GM21390 (cell line): ENCODE data around the gene DIP2C.

Source experiments
- ATAC-seq: cut with Tn5 transposase; IDR thresholded peaks from one replicate; pipeline ENCODE4 v1.9.1; 2021; ENCODE audit not compliant: unreplicated experiment

DIP2C gene

DNA sequence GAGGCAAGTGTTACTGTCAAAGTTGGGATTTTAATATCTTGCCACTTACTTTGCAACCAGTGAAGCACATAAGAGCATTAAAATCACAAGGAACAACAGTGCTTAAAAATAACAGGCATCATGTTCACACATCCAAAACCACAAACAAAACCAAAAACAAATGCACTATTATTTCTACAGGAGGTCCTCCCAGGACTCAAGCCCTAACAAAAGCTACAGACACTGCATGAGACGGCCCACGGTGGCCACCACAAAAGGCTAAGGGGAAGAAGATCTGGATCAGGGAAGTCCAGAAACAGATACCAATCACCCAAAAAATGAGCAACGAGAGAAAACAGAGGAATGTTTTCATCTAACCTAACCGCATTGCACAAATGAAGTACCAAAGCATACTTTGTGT, 395.8 kb downstream of the DIP2C start:
- no peak for ATAC-seq

DNA sequence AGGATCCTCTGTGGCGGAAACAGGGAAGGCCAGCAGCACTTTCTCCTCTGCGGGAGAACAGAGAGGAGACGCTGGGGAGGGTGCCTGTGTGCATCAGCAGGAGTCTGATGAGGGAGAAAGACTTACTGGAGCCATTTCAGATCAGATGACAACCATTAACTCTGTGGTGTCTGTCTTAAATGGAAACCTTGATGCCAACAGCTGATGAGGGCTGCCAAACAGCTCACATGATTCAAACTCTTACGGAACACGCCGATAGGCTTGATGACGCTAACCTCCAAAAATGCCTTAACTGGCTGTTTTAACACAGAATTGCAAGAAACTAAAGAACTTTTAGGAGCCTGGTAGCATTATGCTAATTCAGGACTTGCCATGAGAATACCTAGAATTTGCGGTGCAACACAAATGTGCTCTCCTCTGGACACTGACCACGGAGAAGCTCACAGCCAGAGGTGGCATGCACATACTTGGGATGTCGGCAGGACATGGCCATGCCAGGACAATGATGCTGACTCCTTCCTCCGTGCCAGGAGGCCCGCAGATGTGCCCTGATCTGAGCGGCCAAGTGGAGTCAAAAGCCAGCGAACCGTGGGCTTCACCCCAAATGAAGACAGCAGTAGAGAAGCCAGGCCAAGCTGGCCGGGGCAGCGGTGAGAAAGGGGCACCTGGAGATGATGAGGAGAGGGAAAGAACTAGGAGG, 399.3 kb downstream of the DIP2C start:
- ATAC-seq: no peak

DNA sequence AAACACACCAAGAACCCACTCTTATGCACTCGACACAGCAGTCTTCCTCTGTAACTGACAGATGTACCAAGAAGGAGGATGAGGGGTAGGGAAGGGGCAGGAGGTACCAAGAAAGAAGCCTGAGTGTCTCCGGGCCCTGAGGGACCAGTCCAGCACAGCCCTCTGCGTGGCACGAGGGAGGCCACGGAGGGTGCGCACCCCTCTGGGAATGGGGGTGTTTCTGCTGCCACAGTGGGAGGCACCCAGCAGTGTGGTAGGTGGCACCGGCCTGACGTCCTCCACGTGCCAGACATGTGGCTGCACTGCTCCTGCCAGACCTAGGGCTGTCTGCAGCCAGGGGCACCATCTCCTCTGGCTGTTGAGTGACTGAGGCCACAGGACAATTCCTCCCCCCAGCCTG, 399.9 kb downstream of the DIP2C start:
- no peak for ATAC-seq

DNA sequence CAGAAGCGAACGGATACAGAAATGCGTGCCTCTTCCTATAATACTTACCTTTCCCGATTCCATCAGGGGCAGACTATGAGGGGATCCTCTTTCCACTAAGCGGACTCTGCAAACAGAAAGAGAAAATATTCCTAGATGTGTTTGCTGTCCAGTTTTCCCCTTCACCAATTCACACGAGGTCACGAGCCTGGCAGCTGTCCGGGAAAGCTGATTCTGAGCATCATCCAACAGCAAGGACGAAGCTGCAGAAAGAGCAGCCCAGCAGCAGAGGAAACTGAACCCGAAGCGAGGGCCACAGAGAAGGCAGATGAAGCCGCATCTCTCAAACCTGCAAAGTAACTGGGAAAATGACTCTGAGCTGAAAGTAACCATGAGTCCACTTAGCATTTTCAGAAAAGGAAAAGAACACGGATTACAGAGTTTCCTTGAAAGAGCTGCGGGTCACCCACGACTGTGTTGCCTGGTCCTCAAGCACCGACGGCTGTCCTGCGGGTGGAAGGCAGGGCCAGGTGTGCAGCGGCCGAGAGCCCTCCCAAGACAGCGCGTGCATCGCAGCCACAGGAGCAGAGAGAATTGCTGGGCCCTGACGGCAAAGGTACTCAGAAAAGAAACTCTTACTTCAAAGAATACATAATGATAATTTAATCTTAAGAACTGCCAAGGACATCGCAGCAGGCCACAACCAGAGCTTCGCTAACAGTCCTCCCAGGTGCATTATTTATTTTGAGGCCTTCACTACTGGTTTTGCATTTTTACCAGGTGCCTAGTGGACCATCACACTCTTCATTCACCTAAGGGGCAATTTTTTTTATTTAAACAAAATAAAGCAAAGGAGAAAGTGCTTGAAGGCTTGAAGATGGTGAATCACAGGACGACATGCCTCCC, 400.9 kb downstream of the DIP2C start:
- ATAC-seq: no peak

DNA sequence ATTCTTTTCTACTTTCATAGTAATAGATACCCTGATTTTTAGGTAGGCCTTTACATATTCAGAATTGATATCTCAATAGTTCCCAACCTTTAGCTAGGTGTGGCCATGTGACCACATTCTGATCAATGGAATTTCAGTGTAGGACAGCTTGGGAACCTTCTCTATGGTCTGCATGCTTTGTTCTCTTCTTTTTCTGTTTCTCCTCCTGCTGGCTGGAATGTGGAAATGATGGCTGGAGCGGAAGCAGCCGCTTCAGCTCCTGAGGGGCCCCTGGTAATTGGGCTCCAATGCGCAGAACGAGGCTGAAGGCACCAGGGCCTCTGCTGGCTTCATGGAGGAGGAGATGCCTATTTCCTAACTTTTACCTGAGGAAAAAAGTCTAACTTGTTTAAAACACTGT, 401.7 kb downstream of the DIP2C start:
- ATAC-seq: no peak

DNA sequence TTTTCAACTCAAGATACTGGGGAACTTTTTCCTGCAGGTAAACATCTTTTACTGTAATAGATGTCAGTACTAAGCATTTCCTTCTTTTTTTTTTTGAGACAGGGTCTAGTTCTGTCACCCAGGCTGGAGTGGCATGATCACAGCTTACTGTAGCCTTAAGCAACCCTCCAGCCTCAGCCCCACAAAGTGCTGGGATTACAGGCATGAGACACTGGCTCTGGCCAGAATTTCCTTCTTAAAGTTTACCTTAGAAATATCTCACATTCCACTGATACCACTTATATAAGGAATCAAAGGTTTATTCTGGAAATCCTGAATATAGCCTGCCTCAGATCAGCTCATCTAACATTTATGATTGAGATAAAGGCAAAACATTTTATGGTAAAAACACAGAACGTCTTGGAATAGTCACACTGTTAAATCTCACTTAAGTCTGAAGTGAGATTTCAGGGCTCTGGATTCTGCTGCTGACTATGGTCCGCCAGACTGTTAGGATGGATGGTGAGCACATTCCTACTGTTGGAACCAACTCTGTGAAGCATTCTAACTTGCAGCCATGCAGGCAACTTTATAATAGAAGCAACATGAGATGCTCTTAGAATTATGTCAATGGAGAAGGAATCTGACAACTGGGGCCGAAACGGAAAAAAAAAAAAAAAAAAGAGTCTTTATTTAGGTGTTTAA, 402.3 kb downstream of the DIP2C start:
- ATAC-seq: no peak

DNA sequence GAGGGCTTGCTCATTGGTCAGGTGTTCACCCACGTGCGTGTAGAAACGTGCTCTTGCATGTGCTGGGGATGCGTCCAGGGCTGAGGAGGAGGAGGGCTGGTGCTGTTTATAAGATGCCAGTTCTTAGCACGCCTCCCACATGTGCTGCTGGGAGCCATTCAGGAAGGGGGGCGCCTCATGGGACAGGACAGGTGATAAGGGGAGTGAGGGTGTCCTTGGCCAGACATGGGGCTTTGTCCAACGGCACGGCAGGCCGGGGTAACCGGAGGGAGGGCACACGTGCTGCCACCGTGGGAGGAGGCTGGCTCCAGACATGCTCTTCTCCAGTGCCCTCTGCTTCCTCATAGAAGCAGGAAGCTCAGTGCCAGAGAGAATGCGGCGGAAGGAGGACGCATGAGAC, 404.3 kb downstream of the DIP2C start:
- ATAC-seq: no peak

DNA sequence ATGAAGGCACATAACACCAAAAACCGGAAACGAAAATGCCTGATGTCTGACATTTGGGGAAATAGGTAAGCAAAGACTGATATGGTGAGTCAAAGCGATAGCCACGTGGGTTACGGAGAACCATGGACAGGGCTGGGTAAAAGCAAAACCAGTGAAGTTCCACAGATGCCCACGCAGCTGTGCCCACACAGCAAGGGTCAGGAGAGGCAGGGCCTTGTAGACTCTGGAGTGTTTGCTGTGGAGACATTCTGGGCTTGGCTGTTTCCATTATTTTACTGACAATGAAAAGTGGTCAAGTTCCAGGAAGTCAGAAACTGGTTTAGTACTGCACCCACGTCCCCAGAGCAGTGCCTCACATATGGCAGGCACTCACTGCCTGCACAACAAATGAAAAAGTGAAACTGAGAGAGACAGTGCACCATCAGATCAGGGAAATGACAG, 405.5 kb downstream of the DIP2C start:
- peak; percentile 90 for ATAC-seq

DNA sequence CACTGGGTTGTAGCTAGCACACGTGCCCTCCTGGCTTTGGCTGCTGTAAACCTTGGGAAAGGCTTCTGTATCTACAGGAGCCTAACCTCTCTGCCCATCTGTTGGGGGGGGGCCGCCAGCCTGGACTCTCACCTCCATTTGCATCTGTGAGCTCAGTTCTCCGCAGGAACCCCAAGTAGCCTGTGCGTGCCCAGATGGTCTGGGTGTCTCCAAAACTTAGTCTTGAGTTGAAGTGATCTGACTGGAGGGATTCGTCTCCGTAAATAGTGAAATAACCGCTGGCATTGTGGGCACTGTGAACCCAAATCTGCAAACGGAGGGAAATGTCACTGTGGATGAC, 406.4 kb downstream of the DIP2C start:
- ATAC-seq: no peak

DNA sequence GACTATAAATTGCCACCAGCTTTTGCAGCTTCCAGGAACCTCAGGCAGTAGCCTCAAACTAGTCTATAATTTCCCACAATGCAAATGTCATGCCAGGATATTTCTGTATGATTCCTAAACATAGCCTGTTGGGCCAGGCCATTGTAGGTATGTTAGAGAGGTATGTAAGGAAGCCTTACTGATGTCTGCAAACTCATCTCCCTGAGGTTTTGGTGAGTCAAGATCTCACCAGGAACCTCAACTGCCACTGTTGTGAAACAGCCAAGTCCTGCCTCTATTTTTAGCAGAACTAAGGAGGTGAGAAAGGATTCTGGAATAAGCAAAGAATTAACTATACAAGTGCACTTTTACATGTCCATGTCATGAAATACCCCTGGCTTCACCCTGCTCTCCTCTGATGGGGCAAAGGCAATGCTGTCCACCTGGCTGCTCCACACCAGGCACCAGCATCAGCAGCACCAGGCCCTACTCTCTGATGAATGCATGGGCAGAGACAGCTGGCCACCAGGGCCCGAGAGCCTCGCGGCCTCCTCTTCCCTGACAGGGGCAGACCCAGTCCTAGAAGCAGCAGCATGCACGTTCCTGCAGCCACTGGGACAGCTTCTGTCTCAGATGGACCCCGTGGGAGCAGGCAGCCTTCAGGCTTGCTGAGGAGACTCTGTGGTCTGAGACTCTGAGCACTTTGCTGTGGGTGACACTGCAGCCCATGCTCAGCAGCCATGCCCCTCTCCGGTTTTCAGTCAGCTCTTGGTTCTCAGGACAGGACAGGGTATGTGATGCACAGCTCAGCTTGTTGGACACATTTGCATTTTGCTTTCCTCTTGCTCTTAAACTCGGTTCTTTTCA, 407.0 kb downstream of the DIP2C start:
- no peak for ATAC-seq

DNA sequence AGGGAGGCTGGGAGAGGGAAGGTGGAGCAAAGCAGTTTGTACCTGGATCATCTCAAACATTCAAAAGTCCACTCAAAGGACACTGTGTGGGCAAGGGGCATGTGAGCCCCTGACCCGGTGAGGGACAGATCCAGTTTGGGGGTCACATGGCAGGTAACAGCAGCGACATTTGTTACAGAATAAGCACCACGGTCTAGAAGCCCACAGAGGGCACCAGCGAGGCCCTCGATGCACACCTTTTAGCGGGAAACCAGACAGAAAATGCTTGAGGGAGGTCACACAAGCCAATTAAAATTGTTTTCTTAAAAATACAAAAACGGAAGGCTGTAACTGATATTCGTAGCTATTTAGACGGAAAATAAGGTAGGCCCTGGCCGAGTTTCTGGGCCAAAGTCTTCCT, 409.8 kb downstream of the DIP2C start:
- no peak for ATAC-seq

DNA sequence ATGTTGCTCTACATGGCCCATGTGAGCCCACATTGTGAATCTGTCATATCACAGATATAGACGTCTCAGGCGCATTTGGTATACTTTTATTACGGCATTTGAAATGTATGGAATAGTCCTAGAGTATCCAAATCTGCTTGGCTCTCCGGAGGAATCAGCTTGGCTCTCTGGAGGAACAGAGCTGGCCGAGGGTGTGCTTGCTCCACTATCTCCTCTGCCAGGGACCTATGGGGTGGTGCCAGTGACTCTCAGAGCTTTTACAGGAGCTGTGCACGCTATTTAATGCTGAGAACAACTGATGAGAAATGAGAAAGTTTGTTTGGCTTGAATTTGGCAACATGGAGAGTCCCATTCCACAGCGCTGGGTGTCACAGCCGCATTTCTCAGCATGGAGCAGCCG, 410.2 kb downstream of the DIP2C start:
- no peak for ATAC-seq

DNA sequence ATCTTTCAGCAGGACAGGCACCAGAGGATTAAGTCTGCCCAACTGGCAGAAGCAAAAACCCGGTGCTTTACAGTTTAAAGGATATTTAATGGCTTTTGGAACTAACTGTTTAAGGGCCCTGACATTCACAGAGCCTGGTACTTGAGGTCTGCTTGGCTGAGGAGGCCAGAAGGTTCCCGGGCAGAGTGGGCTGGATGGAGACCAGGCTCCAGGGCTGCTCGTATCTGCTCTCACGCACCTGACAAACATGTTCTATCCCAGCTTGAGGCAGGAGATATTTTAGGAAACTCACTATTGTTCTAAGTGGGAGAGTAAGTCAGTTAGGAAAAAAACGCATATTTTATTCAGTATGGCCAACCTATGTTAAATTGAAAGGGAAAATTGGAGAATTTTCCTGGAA, 410.8 kb downstream of the DIP2C start:
- no peak for ATAC-seq

DNA sequence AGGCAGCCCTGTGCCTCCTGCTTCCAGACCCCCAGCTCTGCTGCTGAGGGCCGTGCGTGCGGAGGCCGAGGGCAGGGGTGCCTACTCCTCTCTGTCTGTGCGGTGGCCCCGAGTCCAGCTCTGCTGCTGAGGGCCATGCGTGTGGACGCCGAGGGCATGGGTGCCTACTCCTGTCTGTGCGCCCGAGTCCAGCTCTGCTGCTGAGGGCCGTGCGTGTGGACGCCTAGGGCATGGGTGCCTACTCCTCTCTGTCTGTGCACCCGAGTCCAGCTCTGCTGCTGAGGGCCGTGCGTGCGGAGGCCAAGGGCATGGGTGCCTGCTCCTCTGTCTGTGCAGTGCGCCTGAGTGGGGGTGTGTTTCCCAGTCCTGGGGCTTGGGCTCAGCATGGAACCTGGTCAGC, 411.5 kb downstream of the DIP2C start:
- no peak for ATAC-seq

DNA sequence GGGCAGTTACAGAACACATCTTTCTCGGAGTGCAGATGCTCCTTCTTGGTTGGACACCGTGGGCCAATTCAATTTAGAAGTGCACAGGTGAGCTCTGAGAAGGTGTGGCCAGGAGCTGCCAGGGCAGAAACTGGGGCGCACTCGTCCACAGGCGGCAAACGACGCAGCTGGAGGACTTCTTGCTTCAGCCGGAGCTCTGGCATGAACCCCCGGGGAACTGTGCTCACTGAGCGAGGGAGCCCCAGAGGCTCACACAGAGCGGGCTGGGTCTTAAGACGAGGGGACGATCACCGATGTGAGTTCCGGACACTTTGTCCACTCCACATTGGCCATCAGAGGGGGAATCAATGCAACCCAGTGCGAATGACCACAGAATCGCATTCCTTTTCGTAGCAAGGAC, 413.8 kb downstream of the DIP2C start:
- ATAC-seq: no peak

DNA sequence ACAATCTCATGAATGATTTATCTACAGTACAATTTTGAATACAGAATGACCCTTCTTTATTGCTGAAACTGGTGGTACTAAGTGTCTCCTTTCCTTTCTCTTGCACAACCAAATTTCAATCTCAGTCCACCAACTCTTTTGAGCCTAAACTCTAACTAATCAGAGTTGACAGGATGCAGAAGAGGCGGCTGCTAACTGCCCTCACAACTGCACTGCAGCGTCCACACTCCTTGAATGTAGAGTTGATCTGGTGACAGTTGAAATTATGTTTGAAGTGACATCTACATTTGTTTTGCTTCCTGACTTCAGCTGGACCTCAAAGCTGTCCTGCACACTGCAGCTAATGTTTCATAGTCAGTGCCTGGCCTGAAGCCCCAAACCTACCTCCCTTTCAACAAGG, 414.6 kb downstream of the DIP2C start:
- ATAC-seq: no peak

DNA sequence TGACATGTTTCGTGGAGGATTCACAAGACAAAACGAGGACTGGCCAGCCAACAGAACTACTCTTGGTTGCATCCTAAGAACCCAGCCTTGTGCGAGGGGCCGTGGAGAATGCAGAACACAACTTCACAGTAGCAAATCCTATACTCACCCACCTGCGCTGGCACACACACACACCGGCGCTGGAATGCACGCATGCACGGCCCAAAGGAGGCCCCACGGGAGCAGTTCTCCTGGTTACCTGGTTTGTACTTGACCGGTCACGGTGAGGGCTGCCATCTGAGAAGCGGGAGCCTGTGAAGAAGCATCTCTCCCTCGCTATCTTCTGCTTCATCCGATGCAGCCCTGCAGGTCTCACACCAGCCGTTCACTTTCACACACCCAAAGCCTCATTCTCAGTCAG, 416.4 kb downstream of the DIP2C start:
- no peak for ATAC-seq

DNA sequence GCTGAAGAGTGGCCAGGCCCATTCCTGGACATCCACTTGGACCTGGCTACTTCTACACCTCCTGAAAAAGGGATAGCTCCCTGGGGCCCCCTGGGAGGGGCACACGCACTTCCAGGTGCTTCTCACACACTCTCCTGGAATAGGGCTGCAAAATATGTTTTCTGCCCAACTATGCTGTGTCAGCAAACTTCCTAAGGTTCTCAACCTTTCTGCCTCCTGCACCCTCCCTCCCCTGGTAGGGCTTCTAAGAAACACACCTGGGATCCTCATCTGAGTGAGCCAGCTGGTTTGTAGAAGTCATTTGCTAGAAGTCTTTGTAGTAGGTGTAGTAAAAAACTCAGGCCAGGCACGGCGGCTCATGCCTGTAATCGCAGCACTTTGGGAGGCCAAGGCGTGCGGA, 417.7 kb downstream of the DIP2C start:
- ATAC-seq: no peak

DNA sequence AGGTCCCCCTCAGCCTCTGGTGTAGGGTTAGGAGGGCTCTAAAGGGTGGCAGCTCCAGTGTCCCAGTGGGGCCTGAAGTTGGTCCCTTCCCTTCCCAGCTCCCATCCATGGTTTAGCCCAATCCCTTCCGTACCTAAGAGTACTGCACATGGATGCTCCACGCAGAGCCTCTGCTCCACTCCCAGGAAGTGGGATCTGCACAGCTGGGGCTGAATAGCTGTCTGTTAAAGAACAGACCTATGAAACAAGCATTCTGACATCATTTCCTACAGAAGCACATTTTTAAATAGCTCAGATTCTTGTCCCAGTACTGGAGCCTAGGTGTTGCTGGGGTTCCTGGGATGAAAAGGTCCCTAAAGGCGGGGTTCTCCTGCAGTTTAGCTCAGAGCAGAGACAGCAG, 418.3 kb downstream of the DIP2C start:
- ATAC-seq: no peak

DNA sequence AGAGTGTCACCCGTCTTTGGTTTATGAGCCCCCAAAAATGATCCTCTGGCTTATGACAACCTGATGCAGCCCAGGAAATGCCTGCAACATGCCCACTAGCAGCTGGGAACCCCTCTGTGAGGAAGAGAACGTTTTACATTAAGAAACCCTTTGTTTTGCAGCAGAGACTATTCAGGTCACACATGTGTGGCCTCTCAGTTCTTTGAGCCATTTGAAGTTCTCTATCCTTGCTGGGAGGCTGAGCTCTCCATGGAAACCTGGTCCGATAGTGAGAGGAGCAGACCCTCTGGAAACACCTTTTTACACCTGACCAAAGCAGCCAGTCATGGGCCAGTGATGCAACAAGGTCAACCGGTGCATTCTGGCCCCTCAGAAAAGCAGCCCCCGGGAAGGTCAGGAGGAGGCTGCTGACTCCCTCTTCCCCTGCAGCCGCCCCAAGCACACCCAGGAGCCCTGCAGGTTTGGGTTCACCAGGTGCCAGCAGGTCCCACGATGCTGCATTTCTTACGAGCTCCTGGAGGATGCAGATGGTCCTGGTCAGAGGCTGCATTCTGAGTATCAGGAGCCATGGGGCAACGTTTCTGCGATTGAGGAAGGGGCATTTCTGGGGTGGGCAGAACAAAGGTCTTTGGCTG, 419.9 kb downstream of the DIP2C start:
- no peak for ATAC-seq

DNA sequence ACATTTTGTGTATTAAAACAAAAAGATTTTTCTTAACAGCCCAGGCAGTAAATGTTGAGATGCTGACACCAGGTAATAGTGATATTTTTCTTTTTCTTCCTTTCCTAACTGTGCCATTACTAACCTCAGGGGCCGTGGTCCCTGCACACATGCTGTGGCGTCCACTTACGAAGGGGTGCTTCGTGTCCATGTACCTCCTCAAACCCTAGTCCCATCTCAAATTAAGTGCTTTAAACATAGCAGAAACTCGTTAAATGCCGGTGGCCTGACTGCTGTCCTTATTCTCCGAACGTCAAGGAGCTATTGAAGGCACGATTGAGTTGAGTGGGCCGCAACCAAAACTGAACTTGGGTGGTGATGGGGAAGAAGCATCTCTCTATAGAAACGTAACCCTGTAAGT, 421.8 kb downstream of the DIP2C start:
- no peak for ATAC-seq
